Ishikawa (cell line): Measurements from ENCODE around the gene GRIN2A.

Experiments used
- CEBPB ChIP-seq: IDR thresholded peaks from 2 replicates; pipeline ENCODE4 v1.6.1; 2012
- CREB1 ChIP-seq: IDR thresholded peaks from 2 replicates; pipeline ENCODE4 v1.6.1; 2012; ENCODE audit warnings: low read depth
- EGR1 ChIP-seq: IDR thresholded peaks from 2 replicates; pipeline ENCODE4 v1.6.1; 2012
- EP300 ChIP-seq: IDR thresholded peaks from 2 replicates; pipeline ENCODE4 v1.6.1; 2012; ENCODE audit warnings: borderline replicate concordance
- FOXM1 ChIP-seq: IDR thresholded peaks from 2 replicates; pipeline ENCODE4 v1.6.1; 2012; ENCODE audit warnings: low read depth, borderline replicate concordance
- MAX ChIP-seq: IDR thresholded peaks from 2 replicates; pipeline ENCODE4 v1.6.1; 2012
- NFIC ChIP-seq: IDR thresholded peaks from 2 replicates; pipeline ENCODE4 v1.6.1; 2012
- RAD21 ChIP-seq: IDR thresholded peaks from 2 replicates; pipeline ENCODE4 v1.6.1; 2012; ENCODE audit warnings: low read depth
- REST ChIP-seq: IDR thresholded peaks from 2 replicates; pipeline ENCODE4 v1.6.1; 2012; ENCODE audit warnings: low read depth, mild to moderate bottlenecking
- TAF1 ChIP-seq: IDR thresholded peaks from 2 replicates; pipeline ENCODE4 v1.6.1; 2012; ENCODE audit warnings: low read depth, mild to moderate bottlenecking
- TCF12 ChIP-seq: IDR thresholded peaks from 2 replicates; pipeline ENCODE4 v1.6.1; 2012; ENCODE audit warnings: low read depth
- TEAD4 ChIP-seq: IDR thresholded peaks from 2 replicates; pipeline ENCODE4 v1.6.1; 2012
- USF1 ChIP-seq: IDR thresholded peaks from 2 replicates; pipeline ENCODE4 v1.6.1; 2012
- YY1 ChIP-seq: IDR thresholded peaks from 2 replicates; pipeline ENCODE4 v1.6.1; 2012; ENCODE audit warnings: low read depth
- ZBTB7A ChIP-seq: IDR thresholded peaks from 2 replicates; pipeline ENCODE4 v1.6.1; 2012; ENCODE audit warnings: low read depth

GRIN2A gene

GRCh38 chr16:9738690-9739089, 443.5 kb downstream of the GRIN2A start:
- no peak for TF ChIP-seq MAX
- TF ChIP-seq ZBTB7A = no peak
- TF ChIP-seq FOXM1 = no peak

GRCh38 chr16:9736547-9736946, 445.7 kb downstream of the GRIN2A start:
- no peak for TF ChIP-seq CEBPB
- TF ChIP-seq NFIC = no peak
- no peak for TF ChIP-seq RAD21
- no peak for TF ChIP-seq REST
- no peak for TF ChIP-seq CREB1
- TF ChIP-seq MAX = no peak

GRCh38 chr16:9723136-9723535, 459.1 kb downstream of the GRIN2A start:
- TF ChIP-seq RAD21 (no peak), TAF1 (no peak), ZBTB7A (no peak), TEAD4 (no peak), FOXM1 (no peak), TCF12 (no peak), YY1 (no peak), CEBPB (no peak), USF1 (no peak), NFIC (no peak), EP300 (no peak), MAX (no peak), REST (no peak), EGR1 (no peak), CREB1 (no peak)

GRCh38 chr16:9713907-9714306, 468.3 kb downstream of the GRIN2A start:
- TF ChIP-seq YY1 = no peak
- no peak for TF ChIP-seq EP300
- no peak for TF ChIP-seq REST
- no peak for TF ChIP-seq RAD21
- TF ChIP-seq TCF12 = no peak

GRCh38 chr16:9713156-9713555, 469.1 kb downstream of the GRIN2A start:
- TF ChIP-seq EGR1 (no peak), YY1 (no peak), REST (no peak), CREB1 (no peak), ZBTB7A (no peak), TCF12 (no peak), TEAD4 (no peak), MAX (no peak), FOXM1 (no peak)
